SK-N-SH (cell line): ENCODE measurements around the gene SNRNP27. TPM values are rescaled to one million over a fixed set of nuclear protein-coding genes. Genes with fewer than 3 reads are reported as not detected.

Experiments used
- CTCF ChIA-PET: fragments of 300-600, 350-600 bp; formaldehyde crosslinking; extraction: SDS; loops from one replicate; lab custom pipeline; 2021; lab: Yijun Ruan, JAX
- POLR2A ChIA-PET: fragments of 350-600 bp; sonication (Branson Sonifier 250); formaldehyde crosslinking; extraction: SDS; loops from one replicate; lab custom pipeline; 2020; ENCODE audit warnings: antibody characterized with exemption, inconsistent platforms; lab: Yijun Ruan, JAX
- DNase-seq: peaks from one replicate; pipeline ENCODE4 v3.0.0; 2012
- H2AFZ ChIP-seq: fragments of 200-600 bp; sonication (generic); 2 replicates; pipeline ENCODE4 v1.8.1; 2016; ENCODE audit warnings: antibody characterized with exemption, mild to moderate bottlenecking, low read depth
- H3F3A ChIP-seq: fragments of 200-600 bp; sonication (generic); replicated peaks from 2 replicates; pipeline ENCODE3; 2016; ENCODE audit warnings: antibody characterized with exemption, mild to moderate bottlenecking; ENCODE audit not compliant: insufficient read depth
- H3K27ac ChIP-seq, 2 experiments: fragments of 200-500 bp in 1 of 2; fragments of 200-600 bp in 1 of 2; sonication (Bioruptor generic) in 1 of 2; sonication (generic), shearing (Covaris generic) in 1 of 2; 2 replicates each; pipeline versions ENCODE4 v1.5.1 to v1.6.1; 2014 to 2016; ENCODE audit warnings: low read depth in 2 of 2, inconsistent platforms in 1 of 2, low read length in 1 of 2, mild to moderate bottlenecking in 1 of 2, mixed read lengths in 1 of 2
- H3K27me3 ChIP-seq: fragments of 200-600 bp; sonication (generic), shearing (Covaris generic); 2 replicates; pipeline ENCODE4 v1.6.1; 2016; ENCODE audit warnings: mixed run types; ENCODE audit not compliant: insufficient read depth
- H3K36me3 ChIP-seq, 2 experiments: fragments of 200-500 bp in 1 of 2; fragments of 200-600 bp in 1 of 2; sonication (Bioruptor generic) in 1 of 2; sonication (generic) in 1 of 2; replicated peaks in 1 of 2; 2 replicates each; pipeline versions ENCODE3 to v1.5.1; 2014 to 2016; ENCODE audit warnings: low read length in 1 of 2, mild to moderate bottlenecking in 1 of 2; ENCODE audit not compliant: insufficient read depth in 2 of 2, control insufficient read depth in 1 of 2
- H3K4me1 ChIP-seq, 2 experiments: fragments of 200-500 bp in 1 of 2; fragments of 200-600 bp in 1 of 2; sonication (Bioruptor generic) in 1 of 2; sonication (generic), shearing (Covaris generic) in 1 of 2; 2 replicates each; pipeline versions ENCODE4 v1.5.1 to v1.6.1; 2014 to 2016; ENCODE audit warnings: low read depth in 1 of 2, low read length in 1 of 2, mixed run types in 1 of 2; ENCODE audit not compliant: insufficient read depth in 2 of 2, control insufficient read depth in 1 of 2
- H3K4me2 ChIP-seq: fragments of 200-600 bp; sonication (generic), shearing (Covaris generic); 2 replicates; pipeline ENCODE4 v1.6.1; 2017; ENCODE audit warnings: mixed run types
- H3K4me3 ChIP-seq, 2 experiments: fragments of 200-500 bp in 1 of 2; fragments of 200-600 bp in 1 of 2; sonication (Bioruptor generic) in 1 of 2; sonication (generic), shearing (Covaris generic) in 1 of 2; 2 replicates each; pipeline versions ENCODE4 v1.5.1 to v1.8.1; 2014 to 2016; ENCODE audit warnings: low read depth in 2 of 2, inconsistent platforms in 1 of 2, low read length in 1 of 2, mild to moderate bottlenecking in 1 of 2, mixed read lengths in 1 of 2, moderate library complexity in 1 of 2
- H3K79me2 ChIP-seq: fragments of 200-600 bp; sonication (generic); 2 replicates; pipeline ENCODE4 v1.8.1; 2017; ENCODE audit warnings: mild to moderate bottlenecking; ENCODE audit not compliant: insufficient read depth
- H3K9ac ChIP-seq: fragments of 200-600 bp; sonication (generic); 2 replicates; pipeline ENCODE4 v1.6.1; 2017; ENCODE audit warnings: mixed run types
- H3K9me2 ChIP-seq: fragments of 200-600 bp; sonication (generic); 2 replicates; pipeline ENCODE4 v1.6.1; 2017; ENCODE audit warnings: mixed run types
- H3K9me3 ChIP-seq: fragments of 200-600 bp; sonication (generic); 2 replicates; pipeline ENCODE4 v1.6.1; 2017; ENCODE audit warnings: mixed run types, mild to moderate bottlenecking, moderate library complexity
- H4K20me1 ChIP-seq: fragments of 200-600 bp; sonication (generic); 2 replicates; pipeline ENCODE4 v1.6.1; 2017; ENCODE audit warnings: mild to moderate bottlenecking, mixed run types; ENCODE audit not compliant: insufficient read depth
- CHD2 ChIP-seq: fragments of 150-350 bp; IDR thresholded peaks from 2 replicates; pipeline ENCODE4 v1.6.1; 2018; ENCODE audit warnings: low read length; ENCODE audit not compliant: partially characterized antibody
- ELF1 ChIP-seq: IDR thresholded peaks from 2 replicates; pipeline ENCODE4 v1.4.0; 2012
- EZH2phosphoT487 ChIP-seq: fragments of 200-600 bp; sonication (generic); IDR thresholded peaks from 2 replicates; pipeline ENCODE4 v1.6.1; 2017; ENCODE audit warnings: low read depth, mixed run types, mild to moderate bottlenecking, antibody characterized with exemption, moderate library complexity, borderline replicate concordance
- MAX ChIP-seq: IDR thresholded peaks from 2 replicates; pipeline ENCODE4 v1.4.0; 2012; ENCODE audit warnings: low read depth
- MXI1 ChIP-seq: IDR thresholded peaks from 2 replicates; pipeline ENCODE4 v1.6.1; 2012; ENCODE audit warnings: mild to moderate bottlenecking, low read depth, low read length, improper control_type of control experiment
- PBX3 ChIP-seq: IDR thresholded peaks from 2 replicates; pipeline ENCODE4; 2012
- REST ChIP-seq: IDR thresholded peaks from 2 replicates; pipeline ENCODE4 v1.6.1; 2012; ENCODE audit warnings: mild to moderate bottlenecking, low read depth, low read length, moderate library complexity
- SIN3A ChIP-seq: IDR thresholded peaks from 2 replicates; pipeline ENCODE4 v1.6.1; 2012; ENCODE audit warnings: low read depth, mild to moderate bottlenecking, low read length, moderate library complexity, borderline replicate concordance
- TAF1 ChIP-seq: IDR thresholded peaks from 2 replicates; pipeline ENCODE4 v1.6.1; 2012; ENCODE audit warnings: low read depth, mild to moderate bottlenecking, low read length, moderate library complexity, borderline replicate concordance
- TCF12 ChIP-seq: IDR thresholded peaks from 2 replicates; pipeline ENCODE4 v1.4.0; 2012
- YY1 ChIP-seq: IDR thresholded peaks from 2 replicates; pipeline ENCODE4 v1.4.0; 2012; ENCODE audit warnings: low read depth, mild to moderate bottlenecking
- WGBS: methylation state at CpG from one replicate; pipeline ENCODE4 v1.1.6; 2017; ENCODE audit warnings: low lambda C conversion rate; 5-methylcytosine and 5-hydroxymethylcytosine counted together
- polyA plus RNA-seq, 3 experiments: library from polyadenylated mRNA; depleted of rRNA; stranded (reverse); fragments of >200 nt; gene quantifications; 2 replicates each; pipeline ENCODE4 v1.2.3, GENCODE V29; 2012

Gene SNRNP27
- polyA plus RNA-seq, 1 of the 3 experiments (the other 2 are of a cell fraction) = 68.4 TPM

- CTCF ChIA-PET = interaction anchor here (1.0 to 7.2 kb wide), 8 partner anchors 21 to 334 kb away, joined by 3 to 74 read pairs (median 8); no protein-coding TSS in a partner anchor
- 2% methylated on average over 11 of the region's 81 CpGs for WGBS
- Histone ChIP-seq H3F3A (peaks cover 33% of the 10 kb centered on the region), H3K36me3 (peaks cover 10 to 29% of the 10 kb centered on the region in 2 experiments), H4K20me1 (no peaks in the 10 kb centered on the region), H3K27ac (peak within 1 kb of the TSS; percentile 88 to 93), H3K4me3 (peak within 1 kb of the TSS; percentile 86 to 94), H3K4me2 (peak within 1 kb of the TSS; percentile 91), H3K9me3 (no peaks in the 10 kb centered on the region), H3K79me2 (peaks cover 10% of the 10 kb centered on the region; the same call in 1 of the 2 replicates), H2AFZ (peak within 1 kb of the TSS; percentile 68), H3K27me3 (no peaks in the 10 kb centered on the region), H3K4me1 (peaks cover 2 to 7% of the 10 kb centered on the region in 2 experiments; a peak in 3 of 4 replicates), H3K9me2 (no peaks in the 10 kb centered on the region), H3K9ac (peak within 1 kb of the TSS; percentile 84)
- DNase-seq = peak; percentile 97
- POLR2A ChIA-PET = interaction anchor here (0.7 to 2.7 kb wide), 17 partner anchors 21 to 387 kb away, joined by 3 to 38 read pairs (median 10); partner anchors contain the start of genes C2orf42, FAM136A, PCBP1 and PCYOX1
- TF ChIP-seq YY1 (peak; percentile 46; the same call in 1 of the 2 replicates), REST (no peak), TCF12 (no peak), ELF1 (0 out of 2 replicates have a peak, but pooled peaks have one; percentile 18), TAF1 (peak; percentile 80), EZH2phosphoT487 (no peak), SIN3A (peak; percentile 97), MXI1 (peak; percentile 86), MAX (peak; percentile 43), PBX3 (peak; percentile 10; the same call in 1 of the 2 replicates), CHD2 (peak; percentile 5)
Measured at GRCh38 chr2:69914950-69915945, 21.5 kb downstream of the SNRNP27 start, which contains the start of gene MXD1. TSS of gene MXD1 (plus strand) at chr2:69915109. CDS start at chr2:69915331, 222 bp downstream.
